ENCODE results near the gene VWA1.

Gene VWA1

DNA sequence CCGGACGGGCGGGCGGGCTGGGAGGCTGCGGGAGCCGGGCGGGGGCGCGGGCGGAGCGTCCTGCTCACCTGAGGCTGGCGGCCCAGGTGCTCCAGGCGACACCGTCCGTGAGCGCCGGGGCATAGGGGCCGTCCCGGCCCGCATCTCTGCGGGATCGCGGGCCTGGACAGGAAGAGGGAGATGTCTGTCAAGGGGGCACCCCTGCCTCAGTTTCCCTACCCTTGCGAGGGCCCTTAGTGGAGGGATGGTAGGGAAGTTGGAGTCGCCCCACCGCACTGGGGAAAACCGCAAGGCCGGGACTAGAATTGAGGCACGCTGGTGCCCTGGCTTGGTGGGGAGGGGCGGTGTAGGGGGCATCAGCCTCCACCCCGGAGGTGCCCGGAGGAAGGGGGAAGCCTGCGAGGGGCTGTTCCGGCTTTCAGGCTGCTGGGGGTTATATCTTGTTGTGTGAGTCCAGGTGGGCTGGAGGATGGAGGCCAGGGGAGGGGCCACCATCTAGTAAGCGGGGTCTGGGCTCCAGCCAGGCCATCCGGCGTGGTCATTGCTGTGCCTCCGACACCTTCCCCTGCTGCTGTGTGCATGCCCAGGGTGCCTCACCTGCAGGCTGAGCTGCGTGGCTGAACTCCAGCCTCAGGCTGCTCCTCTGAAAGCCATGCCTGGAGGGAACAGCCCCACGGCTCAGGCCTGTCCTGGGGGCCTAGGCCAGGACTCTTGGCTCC is 580 bp downstream of the VWA1 start:
- H3K4me2 ChIP-seq, result peak overlapping the region; percentile 90 to 100 (median 99)
- no peak for TF ChIP-seq Cebpa-rat (IDR thresholded peaks at IDR 0.05)

DNA sequence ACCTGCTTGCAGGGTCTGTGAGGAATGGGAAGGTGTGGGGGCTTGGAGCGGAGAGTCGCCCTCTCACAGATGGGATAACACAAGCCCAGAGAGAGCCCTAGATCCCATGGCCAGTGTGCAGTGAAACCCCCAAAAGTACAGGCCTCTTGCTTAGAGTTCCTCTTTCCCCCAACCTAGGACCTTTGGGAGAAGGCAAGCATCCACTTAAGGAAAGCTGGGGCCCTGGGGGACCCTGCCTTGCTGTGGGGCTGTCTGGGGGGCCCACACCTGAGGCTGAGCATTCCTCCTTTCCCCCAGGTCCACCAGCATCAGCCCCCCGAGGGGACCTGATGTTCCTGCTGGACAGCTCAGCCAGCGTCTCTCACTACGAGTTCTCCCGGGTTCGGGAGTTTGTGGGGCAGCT is 1.1 kb downstream of the VWA1 start:
- Histone ChIP-seq H3K4me1 (peaks cover 91 to 97% (median 97%) of the 10 kb centered on the region in 10 experiments), H3K27ac (0 out of 22 replicates have a peak overlapping the region, but pooled peaks of 1 of the 11 experiments have one; percentile 22), H3K36me3 (peaks cover 0 to 4% (median 0%) of the 10 kb centered on the region in 11 experiments; a peak in 1 of 22 replicates), H3K4me2 (peak overlapping the region; percentile 90 to 100 (median 99)), H4K20me1 (peaks cover 0 to 49% (median 28%) of the 10 kb centered on the region in 11 experiments; a peak in 16 of 22 replicates), H3K9me3 (replicated peaks in 1 of 11) (no peaks in the 10 kb centered on the region), H3K4me3 (peak overlapping the region; percentile 57 to 70 (median 62); a peak in 19 of 20 replicates), H3K27me3 (no peaks in the 10 kb centered on the region; a peak in 1 of 22 replicates), H3K9ac (peak overlapping the region; percentile 55 to 79 (median 72); a peak in 19 of 22 replicates)
- no peak for TF ChIP-seq Cebpa-rat (IDR thresholded peaks at IDR 0.05)

More for the DNA sequence above, 580 bp downstream of the VWA1 start:
- peaks cover 88 to 97% (median 97%) of the 10 kb centered on the region in 10 experiments for H3K4me1 ChIP-seq
- H3K4me3 ChIP-seq, result peak overlapping the region; percentile 57 to 70 (median 62)
- no peaks in the 10 kb centered on the region; a peak in 1 of 22 replicates for H3K27me3 ChIP-seq
- H3K36me3 ChIP-seq, result peaks cover 0 to 4% (median 0%) of the 10 kb centered on the region in 11 experiments; a peak in 1 of 22 replicates
- peak overlapping the region in 5 of 11 experiments; percentile 22 to 77 (median 38); a peak in 8 of 22 replicates for H3K27ac ChIP-seq
- peak overlapping the region; percentile 55 to 79 (median 72); a peak in 20 of 22 replicates for H3K9ac ChIP-seq
- H4K20me1 ChIP-seq, result peaks cover 0 to 49% (median 28%) of the 10 kb centered on the region in 11 experiments; a peak in 16 of 22 replicates
- no peaks in the 10 kb centered on the region for H3K9me3 ChIP-seq (replicated peaks in 1 of 11)

DNA sequence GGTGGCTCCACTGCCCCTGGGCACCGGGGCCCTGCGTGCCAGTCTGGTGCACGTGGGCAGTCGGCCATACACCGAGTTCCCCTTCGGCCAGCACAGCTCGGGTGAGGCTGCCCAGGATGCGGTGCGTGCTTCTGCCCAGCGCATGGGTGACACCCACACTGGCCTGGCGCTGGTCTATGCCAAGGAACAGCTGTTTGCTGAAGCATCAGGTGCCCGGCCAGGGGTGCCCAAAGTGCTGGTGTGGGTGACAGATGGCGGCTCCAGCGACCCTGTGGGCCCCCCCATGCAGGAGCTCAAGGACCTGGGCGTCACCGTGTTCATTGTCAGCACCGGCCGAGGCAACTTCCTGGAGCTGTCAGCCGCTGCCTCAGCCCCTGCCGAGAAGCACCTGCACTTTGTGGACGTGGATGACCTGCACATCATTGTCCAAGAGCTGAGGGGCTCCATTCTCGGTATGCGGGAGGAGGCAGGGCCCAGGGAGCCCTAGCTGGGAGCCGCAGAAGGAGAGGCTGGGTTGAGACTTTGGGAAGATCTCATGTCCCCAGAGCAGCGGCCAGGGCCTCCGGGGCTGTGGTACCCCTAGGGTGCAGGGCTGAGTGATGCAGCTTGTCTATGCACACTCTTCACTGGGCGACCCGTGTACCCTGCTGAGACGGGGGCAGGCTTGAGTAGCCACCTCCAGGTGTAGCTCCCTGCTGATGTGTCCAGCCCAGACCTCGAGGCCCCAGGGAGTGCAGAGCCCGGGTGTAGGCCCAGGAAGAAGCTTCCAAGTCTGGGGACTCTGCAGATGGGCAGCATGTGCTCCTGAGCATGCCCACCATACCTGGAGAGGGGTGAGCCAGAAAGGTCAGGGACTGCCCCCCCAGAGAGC is 1.8 kb downstream of the VWA1 start:
- peak overlapping the region in 3 of 11 experiments; percentile 8 to 48 (median 35); a peak in 3 of 22 replicates for H3K27ac ChIP-seq
- TF ChIP-seq Cebpa-rat (IDR thresholded peaks at IDR 0.05), result no peak
- peak overlapping the region in 10 of 11 experiments; percentile 55 to 79 (median 72); a peak in 19 of 22 replicates for H3K9ac ChIP-seq
- H4K20me1 ChIP-seq, result peaks cover 0 to 49% (median 28%) of the 10 kb centered on the region in 11 experiments; a peak in 16 of 22 replicates
- H3K4me3 ChIP-seq, result peak overlapping the region; percentile 17 to 70 (median 62); a peak in 18 of 20 replicates
- peak overlapping the region; percentile 90 to 100 (median 99) for H3K4me2 ChIP-seq
- H3K9me3 ChIP-seq (replicated peaks in 1 of 11), result no peaks in the 10 kb centered on the region
- peaks cover 88 to 97% (median 96%) of the 10 kb centered on the region in 10 experiments for H3K4me1 ChIP-seq
- peaks cover 0 to 4% (median 0%) of the 10 kb centered on the region in 11 experiments; a peak in 1 of 22 replicates for H3K36me3 ChIP-seq
- no peaks in the 10 kb centered on the region; a peak in 1 of 22 replicates for H3K27me3 ChIP-seq

DNA sequence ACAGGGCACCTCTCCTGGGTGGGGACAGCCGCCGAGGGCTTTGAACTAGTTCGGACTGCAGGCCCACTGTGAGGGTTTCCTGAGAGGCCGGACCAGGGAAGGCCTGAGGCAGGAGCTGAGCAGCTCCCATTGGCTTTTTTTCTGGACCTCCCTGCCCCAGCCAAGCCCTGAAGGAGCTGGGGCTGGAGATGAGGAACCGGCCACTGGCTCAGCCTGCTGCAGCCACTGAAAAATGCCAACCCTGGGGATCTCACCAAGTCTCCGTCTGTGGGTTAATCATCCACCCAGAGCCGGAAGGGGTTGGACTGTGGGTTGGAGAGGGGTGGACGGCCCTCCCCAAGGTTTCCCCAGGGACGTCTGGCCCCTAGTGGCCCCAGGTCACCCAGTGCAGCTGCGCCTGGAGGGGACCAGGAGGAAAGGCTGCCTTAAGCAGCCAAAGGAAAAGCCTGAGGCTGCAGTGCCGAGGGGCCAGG is 2.5 kb downstream of the VWA1 start:
- Histone ChIP-seq H3K27ac (peak overlapping the region in 5 of 11 experiments; percentile 18 to 48 (median 40); a peak in 5 of 22 replicates), H3K9ac (peak overlapping the region; percentile 31 to 79 (median 72); a peak in 20 of 22 replicates), H3K27me3 (no peaks in the 10 kb centered on the region; a peak in 1 of 22 replicates), H3K36me3 (peaks cover 0 to 4% (median 0%) of the 10 kb centered on the region in 11 experiments; a peak in 1 of 22 replicates), H3K4me3 (peak overlapping the region; percentile 14 to 70 (median 62); a peak in 15 of 20 replicates), H4K20me1 (peaks cover 0 to 49% (median 28%) of the 10 kb centered on the region in 11 experiments; a peak in 16 of 22 replicates), H3K4me2 (peak overlapping the region; percentile 90 to 100 (median 99)), H3K9me3 (replicated peaks in 1 of 11) (no peaks in the 10 kb centered on the region), H3K4me1 (peaks cover 81 to 94% (median 90%) of the 10 kb centered on the region in 10 experiments)
- TF ChIP-seq Cebpa-rat (IDR thresholded peaks at IDR 0.05), result no peak

DNA sequence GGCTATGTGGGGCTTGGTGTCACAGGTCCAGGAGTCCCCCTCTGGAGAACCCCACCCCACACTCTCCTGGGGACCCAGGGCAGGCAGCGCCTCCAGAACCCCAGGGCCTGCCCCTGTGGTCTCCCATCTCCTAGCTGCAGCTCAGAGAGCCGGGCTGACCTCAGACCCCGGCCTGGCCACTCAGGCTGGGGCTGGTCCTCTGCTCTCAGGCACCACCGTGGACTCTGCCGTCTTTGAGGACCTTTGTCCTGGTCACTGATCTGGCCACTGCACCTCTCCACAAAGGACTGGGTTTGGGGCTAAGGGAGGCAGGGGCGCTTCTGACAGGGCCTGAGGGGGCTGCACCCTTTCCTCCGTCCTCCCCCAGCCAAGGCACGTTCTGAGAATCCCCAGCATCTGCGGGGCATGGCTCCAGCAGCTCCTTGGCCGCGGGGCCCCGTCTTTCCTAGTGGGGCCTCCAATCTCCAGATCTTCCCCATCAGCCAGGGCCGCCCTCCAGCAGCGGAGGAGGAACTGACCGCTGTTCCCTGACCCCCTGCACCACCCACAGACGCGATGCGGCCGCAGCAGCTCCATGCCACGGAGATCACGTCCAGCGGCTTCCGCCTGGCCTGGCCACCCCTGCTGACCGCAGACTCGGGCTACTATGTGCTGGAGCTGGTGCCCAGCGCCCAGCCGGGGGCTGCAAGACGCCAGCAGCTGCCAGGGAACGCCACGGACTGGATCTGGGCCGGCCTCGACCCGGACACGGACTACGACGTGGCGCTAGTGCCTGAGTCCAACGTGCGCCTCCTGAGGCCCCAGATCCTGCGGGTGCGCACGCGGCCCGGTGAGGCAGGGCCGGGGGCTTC is 3.3 kb downstream of the VWA1 start:
- Histone ChIP-seq H3K9ac (peak overlapping the region; percentile 31 to 76 (median 64); a peak in 20 of 22 replicates), H3K27ac (peak overlapping the region in 8 of 11 experiments; percentile 10 to 48 (median 37); a peak in 11 of 22 replicates), H3K9me3 (replicated peaks in 1 of 11) (no peaks in the 10 kb centered on the region), H3K36me3 (peaks cover 0 to 4% (median 0%) of the 10 kb centered on the region in 11 experiments; a peak in 1 of 22 replicates), H3K4me2 (peak overlapping the region; percentile 90 to 100 (median 99)), H3K4me1 (peaks cover 73 to 86% (median 82%) of the 10 kb centered on the region in 10 experiments), H4K20me1 (peaks cover 0 to 45% (median 28%) of the 10 kb centered on the region in 11 experiments; a peak in 16 of 22 replicates), H3K4me3 (peak overlapping the region; percentile 14 to 70 (median 60); a peak in 9 of 20 replicates), H3K27me3 (no peaks in the 10 kb centered on the region; a peak in 1 of 22 replicates)
- no peak for TF ChIP-seq Cebpa-rat (IDR thresholded peaks at IDR 0.05)

DNA sequence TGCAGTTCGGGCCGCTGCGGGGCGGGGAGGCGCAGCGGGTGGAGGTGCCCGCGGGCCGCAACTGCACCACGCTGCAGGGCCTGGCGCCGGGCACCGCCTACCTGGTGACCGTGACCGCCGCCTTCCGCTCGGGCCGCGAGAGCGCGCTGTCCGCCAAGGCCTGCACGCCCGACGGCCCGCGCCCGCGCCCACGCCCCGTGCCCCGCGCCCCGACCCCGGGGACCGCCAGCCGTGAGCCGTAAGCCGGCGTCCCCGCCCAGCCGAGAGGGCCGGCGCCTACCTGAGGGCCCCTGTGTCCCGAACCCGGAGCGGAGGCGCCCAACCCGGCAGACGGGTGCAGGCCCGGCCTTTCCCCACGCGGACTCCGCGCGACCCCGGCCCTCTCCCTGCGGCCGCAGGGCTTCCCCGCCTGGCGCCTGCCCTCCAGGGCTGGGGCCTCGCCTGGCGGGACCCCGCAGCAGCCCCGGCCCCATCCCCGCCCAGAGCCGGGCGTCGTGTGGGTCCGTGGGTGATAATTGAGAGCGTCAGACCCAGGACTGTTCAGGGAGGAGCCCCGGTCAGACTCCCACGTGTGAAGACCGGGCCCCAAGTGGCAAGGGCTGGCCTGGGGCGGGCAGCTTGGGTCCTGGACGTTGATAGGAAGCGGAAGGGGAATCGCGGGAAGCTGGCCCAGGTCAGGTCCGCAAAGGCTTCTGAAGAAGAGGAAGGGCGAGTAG is 4.2 kb downstream of the VWA1 start:
- Histone ChIP-seq H3K36me3 (peaks cover 0 to 4% (median 0%) of the 10 kb centered on the region in 11 experiments; a peak in 1 of 22 replicates), H3K27ac (no peak overlapping the region), H4K20me1 (peaks cover 0 to 41% (median 28%) of the 10 kb centered on the region in 11 experiments; a peak in 16 of 22 replicates), H3K9ac (peak overlapping the region in 6 of 11 experiments; percentile 7 to 76 (median 26); a peak in 6 of 22 replicates), H3K9me3 (replicated peaks in 1 of 11) (no peaks in the 10 kb centered on the region), H3K27me3 (no peaks in the 10 kb centered on the region; a peak in 1 of 22 replicates), H3K4me3 (no peak overlapping the region), H3K4me1 (peaks cover 63 to 76% (median 72%) of the 10 kb centered on the region in 10 experiments), H3K4me2 (peak overlapping the region; percentile 90 to 100 (median 99))
- no peak for TF ChIP-seq Cebpa-rat (IDR thresholded peaks at IDR 0.05)
